Right atrium auricular region (tissue), 2 donors: Measurements from ENCODE around the gene APBA1. TPM values are rescaled to one million over a fixed set of nuclear protein-coding genes. Genes with fewer than 3 reads are reported as not detected.

ENCODE experiments used
- DNase-seq: peaks from one replicate; pipeline ENCODE4 v3.0.0-alpha.2; 2019; ENCODE audit warnings: low spot score
- H3K27ac ChIP-seq, 2 donors: fragments of 200-600 bp; sonication (generic); 1 replicate in 1 of 2; 2 replicates in 1 of 2; pipeline ENCODE4 v1.5.1; 2016 to 2019
- H3K27me3 ChIP-seq, 2 donors: fragments of 200-600 bp; sonication (generic); one replicate each; pipeline versions ENCODE4 v1.5.1 to v1.6.0; 2017 to 2019
- H3K36me3 ChIP-seq: fragments of 200-600 bp; sonication (generic); one replicate; pipeline ENCODE4 v1.5.1; 2016
- H3K4me1 ChIP-seq, 2 donors: fragments of 200-600 bp; sonication (generic); one replicate each; pipeline versions ENCODE4 v1.5.1 to v1.6.0; 2017 to 2019
- H3K4me3 ChIP-seq, 2 donors: fragments of 200-600 bp; sonication (generic); 1 replicate in 1 of 2; 2 replicates in 1 of 2; pipeline ENCODE4 v1.5.1; 2017 to 2019; ENCODE audit warnings: mild to moderate bottlenecking in 1 of 2, moderate library complexity in 1 of 2
- H3K9me3 ChIP-seq, 2 donors: fragments of 200-600 bp; sonication (generic); one replicate each; pipeline ENCODE4 v1.5.1; 2019
- CTCF ChIP-seq, 2 donors: fragments of 200-600 bp; sonication (generic); IDR thresholded peaks; one replicate each; pipeline ENCODE4 v1.5.1; 2019; ENCODE audit warnings: antibody characterized with exemption in 2 of 2
- total RNA-seq, 2 donors: library from RNA; depleted of rRNA; stranded (reverse); fragments of >200 nt; gene quantifications; one replicate each; pipeline ENCODE4 v1.1.0, GENCODE V29; 2016

APBA1 gene
- total RNA-seq, 2 donors from 2014 or later = 5.6 to 12.1 TPM

GRCh38 chr9:69496846-69497450 is 175.2 kb downstream of the APBA1 start:
- TF ChIP-seq CTCF (IDR thresholded peaks at IDR 0.05) = no peak
- H3K4me3 ChIP-seq = no peak overlapping the region
- H3K27ac ChIP-seq = no peak overlapping the region
- no peaks in the 10 kb centered on the region for H3K36me3 ChIP-seq
- H3K9me3 ChIP-seq = no peaks in the 10 kb centered on the region
- DNase-seq = no peak
- H3K4me1 ChIP-seq = no peaks in the 10 kb centered on the region
- H3K27me3 ChIP-seq = no peaks in the 10 kb centered on the region

DNA sequence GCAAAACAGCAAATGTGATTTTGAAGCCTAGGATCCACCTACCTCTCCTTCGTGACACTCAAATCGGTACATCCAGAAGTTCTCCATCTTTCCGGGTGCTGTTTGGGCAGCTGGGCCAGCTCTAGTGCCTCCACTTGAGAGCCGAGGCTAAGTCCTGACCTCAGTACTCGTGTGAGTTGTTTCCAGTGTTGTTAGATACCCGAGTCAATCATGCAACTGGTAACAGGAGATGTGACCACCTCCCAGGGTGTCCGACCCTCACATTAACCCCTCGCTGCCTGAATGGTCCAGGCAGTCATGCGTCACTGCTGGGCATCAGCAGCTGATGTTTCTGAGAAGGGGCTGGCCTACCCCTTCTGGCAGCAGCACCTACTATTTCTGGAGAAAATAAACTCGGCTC is 176.9 kb downstream of the APBA1 start:
- Histone ChIP-seq H3K4me1 (no peaks in the 10 kb centered on the region), H3K27me3 (no peaks in the 10 kb centered on the region), H3K9me3 (no peaks in the 10 kb centered on the region), H3K4me3 (no peak overlapping the region), H3K27ac (no peak overlapping the region), H3K36me3 (no peaks in the 10 kb centered on the region)
- DNase-seq = no peak
- no peak for TF ChIP-seq CTCF (IDR thresholded peaks at IDR 0.05)

DNA sequence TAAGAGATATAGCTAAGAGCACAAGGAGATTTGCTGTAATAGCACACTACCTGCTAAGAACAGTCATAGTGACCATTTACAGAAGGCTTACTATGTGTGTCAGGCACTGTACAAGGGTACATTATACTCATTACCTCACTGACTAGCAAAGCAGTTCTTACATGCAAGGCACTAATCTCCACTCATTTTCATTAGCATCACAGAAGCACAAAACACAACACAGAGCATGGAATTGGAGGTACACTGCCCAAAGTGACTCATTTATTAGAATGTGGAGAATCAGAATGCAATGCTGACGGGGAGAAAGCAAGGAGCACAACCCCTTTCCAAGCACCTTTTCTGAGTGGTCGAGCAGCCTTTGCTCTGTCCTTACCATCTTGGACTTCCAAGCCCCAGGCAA is 177.4 kb downstream of the APBA1 start:
- TF ChIP-seq CTCF (IDR thresholded peaks at IDR 0.05) = no peak
- no peak overlapping the region for H3K4me3 ChIP-seq
- no peaks in the 10 kb centered on the region for H3K36me3 ChIP-seq

DNA sequence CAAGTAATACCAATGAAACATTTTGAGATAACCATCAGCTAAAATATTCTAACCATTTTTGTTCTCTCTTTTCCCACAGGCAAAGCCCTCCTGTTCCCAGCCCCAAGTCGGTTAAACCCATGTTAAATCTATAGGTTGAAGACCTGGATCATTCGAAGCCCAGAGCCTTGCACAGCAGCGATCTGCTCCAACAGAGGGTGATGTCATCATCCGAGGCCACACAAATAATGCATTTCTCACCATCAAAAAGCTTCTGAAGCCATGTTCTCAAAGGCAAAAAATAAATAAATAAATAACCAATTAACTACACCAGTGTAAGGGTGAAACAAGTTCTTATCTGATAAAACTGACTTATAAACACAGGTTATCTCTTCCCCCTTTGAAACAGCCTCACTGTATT is 178.0 kb downstream of the APBA1 start:
- TF ChIP-seq CTCF (IDR thresholded peaks at IDR 0.05) = no peak
- H3K4me3 ChIP-seq = no peak overlapping the region
- no peaks in the 10 kb centered on the region for H3K27me3 ChIP-seq

More for the DNA sequence above, 177.4 kb downstream of the APBA1 start:
- Histone ChIP-seq H3K27me3 (no peaks in the 10 kb centered on the region), H3K4me1 (no peaks in the 10 kb centered on the region), H3K9me3 (no peaks in the 10 kb centered on the region), H3K27ac (no peak overlapping the region)
- no peak for DNase-seq

GRCh38 chr9:69486498-69486897 is 185.7 kb downstream of the APBA1 start:
- no peaks in the 10 kb centered on the region for H3K36me3 ChIP-seq
- H3K4me3 ChIP-seq = no peak overlapping the region
- no peak for TF ChIP-seq CTCF (IDR thresholded peaks at IDR 0.05)
- H3K9me3 ChIP-seq = no peaks in the 10 kb centered on the region
- H3K27ac ChIP-seq = no peak overlapping the region
- no peaks in the 10 kb centered on the region for H3K27me3 ChIP-seq
- DNase-seq = no peak
- H3K4me1 ChIP-seq = no peaks in the 10 kb centered on the region

More for the DNA sequence above, 178.0 kb downstream of the APBA1 start:
- no peaks in the 10 kb centered on the region for H3K36me3 ChIP-seq
- no peak overlapping the region for H3K27ac ChIP-seq
- H3K4me1 ChIP-seq = no peaks in the 10 kb centered on the region
- H3K9me3 ChIP-seq = no peaks in the 10 kb centered on the region
- no peak for DNase-seq

DNA sequence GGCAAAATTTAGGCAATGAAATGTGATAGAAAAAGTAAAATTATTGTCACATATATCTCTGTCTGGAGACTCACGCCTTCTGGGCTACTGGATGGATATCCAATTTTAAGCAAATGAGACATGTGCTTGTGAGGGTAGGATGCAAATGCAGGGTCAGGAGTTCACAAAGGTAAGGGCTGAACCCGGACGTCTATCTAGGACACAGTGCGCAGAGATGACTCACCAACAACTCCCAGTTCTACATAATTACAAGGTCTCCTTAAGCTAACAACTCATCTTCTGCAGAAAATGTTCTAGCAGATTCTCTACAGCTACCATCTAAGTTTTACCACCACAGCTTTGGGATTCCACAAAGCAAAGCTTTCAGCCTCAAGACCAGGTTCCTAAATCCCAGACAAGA is 186.7 kb downstream of the APBA1 start:
- Histone ChIP-seq H3K4me3 (no peak overlapping the region), H3K4me1 (no peaks in the 10 kb centered on the region), H3K27ac (no peak overlapping the region), H3K9me3 (no peaks in the 10 kb centered on the region), H3K36me3 (no peaks in the 10 kb centered on the region), H3K27me3 (no peaks in the 10 kb centered on the region)
- no peak for TF ChIP-seq CTCF (IDR thresholded peaks at IDR 0.05)
- no peak for DNase-seq
